HG02610 (cell line): ENCODE data around the gene CEACAM21.
A peak's percentile ranks its signal among the peaks of the same experiment; 100 is the strongest.

ENCODE experiments used
- ATAC-seq: cut with Tn5 transposase; IDR thresholded peaks from one replicate; pipeline ENCODE4 v1.9.1; 2021; ENCODE audit warnings: mild to moderate bottlenecking, moderate library complexity; ENCODE audit not compliant: unreplicated experiment

Gene CEACAM21

DNA sequence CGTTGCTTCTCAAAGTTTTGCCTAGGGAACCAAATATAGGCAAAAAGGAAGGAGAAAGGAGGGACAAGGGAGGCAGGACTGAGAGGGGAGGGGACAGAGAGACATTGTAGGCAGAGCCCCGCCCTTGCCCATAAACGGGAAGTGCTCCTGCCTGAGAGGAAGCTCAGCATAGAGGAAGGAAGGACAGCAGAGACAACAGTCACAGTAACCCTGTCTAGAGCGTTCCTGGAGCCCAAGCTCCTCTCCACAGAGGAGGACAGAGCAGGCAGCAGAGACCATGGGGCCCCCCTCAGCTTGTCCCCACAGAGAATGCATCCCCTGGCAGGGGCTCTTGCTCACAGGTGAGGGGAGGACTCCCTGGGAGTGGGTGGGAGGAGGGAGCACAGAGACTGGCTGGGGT lies at the start of gene CEACAM21:
Gene CEACAM21 (plus strand): TSS at position 169 of the 400 bp plus-strand sequence. CDS start 109 bp downstream, at position 278.
- ATAC-seq = peak; percentile 96

DNA sequence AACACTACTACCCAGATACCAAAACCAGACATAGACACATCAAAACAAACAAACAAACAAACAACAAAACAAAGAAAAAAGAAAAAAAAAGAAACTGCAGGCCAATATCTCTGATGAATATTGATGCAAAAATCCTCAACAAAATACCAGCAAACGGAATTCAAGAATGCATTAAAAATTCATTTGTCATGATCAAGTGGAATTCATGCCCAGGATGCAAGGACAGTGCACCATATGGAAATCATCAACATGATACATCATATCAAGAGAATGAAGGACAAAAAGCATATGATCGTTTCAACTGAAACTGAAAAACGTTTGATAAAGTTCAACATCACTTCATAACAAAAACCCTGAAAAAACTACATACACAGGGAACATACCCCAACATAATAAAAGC lies 48.9 kb upstream of the CEACAM21 start:
- ATAC-seq = no peak

DNA sequence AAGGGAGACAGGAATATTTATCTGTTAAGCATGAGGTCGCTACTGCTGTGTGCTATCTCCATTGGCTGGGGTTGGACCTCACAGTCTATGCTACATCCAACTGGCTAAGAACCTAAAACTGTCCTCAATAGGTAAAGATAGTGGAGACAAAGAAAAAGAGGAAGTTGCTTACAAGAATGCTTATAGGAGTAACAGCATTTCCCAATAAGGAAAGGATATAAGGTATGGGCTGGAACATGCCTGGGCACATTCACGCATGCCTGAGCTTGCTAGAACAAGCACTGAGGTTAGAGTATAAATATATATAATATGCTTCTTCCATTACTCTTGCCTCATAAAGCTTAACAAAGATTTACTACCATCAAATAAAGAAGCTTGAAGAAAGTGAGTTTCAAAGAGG lies 47.9 kb upstream of the CEACAM21 start:
- ATAC-seq = no peak

DNA sequence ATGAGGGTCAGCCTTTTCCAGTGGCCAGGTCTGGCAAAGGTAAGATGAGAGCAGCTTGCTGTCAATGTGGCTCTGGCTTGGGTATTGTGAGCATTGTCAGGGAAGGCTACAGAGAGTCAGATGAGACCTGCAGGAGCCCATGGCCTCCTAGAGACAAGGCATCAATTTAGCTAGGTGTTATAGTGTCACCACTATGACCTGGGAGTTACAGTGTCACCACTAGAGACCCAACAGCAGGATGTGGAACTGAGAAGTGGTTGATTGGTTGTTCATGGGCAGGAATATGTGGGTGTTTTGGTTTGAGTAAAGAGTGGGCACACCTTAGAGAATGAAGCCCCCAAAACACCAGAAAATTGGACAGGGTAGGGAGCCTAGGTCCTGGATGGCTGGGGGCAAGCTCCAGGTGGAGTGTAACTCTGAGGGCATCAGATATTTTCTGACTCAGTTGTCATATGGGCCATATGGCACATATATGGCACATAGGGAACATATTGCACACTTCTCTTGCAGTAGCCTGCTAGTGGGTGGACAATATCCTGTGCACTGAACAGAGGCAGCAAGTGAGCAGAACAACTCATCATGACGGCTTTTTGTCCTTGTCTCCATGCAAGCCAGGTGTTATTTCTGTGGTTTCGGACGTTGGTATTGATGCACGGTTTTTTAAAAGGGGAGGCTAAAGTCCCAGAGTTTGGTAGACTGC lies 46.3 kb upstream of the CEACAM21 start:
- ATAC-seq = no peak

- ATAC-seq = no peak
Measured at GRCh38 chr19:41530184-41530534, 45.8 kb upstream of the CEACAM21 start.

- no peak for ATAC-seq
Measured at GRCh38 chr19:41530761-41531301, 45.1 kb upstream of the CEACAM21 start.

GRCh38 chr19:41531438-41532311 lies 44.3 kb upstream of the CEACAM21 start:
- ATAC-seq = peak; percentile 44

DNA sequence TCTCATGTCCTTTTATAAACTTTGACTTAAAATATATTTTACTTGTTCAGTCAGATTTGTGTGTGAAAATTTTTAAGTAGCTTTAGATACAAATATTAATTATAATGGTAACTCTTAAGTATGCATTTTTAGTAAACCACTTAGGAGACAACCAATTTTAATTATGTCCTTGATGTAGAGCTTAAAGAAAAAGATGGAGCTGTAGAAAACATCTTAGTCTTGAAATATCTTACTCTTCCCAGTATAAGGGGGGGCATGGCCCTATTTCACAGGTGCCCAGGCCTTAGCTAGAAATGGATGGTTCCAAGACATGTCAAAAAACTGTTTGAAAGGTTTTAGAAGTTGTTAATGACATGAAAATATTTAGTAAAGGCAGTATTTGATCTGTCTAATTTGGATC lies 43.4 kb upstream of the CEACAM21 start:
- ATAC-seq = no peak

DNA sequence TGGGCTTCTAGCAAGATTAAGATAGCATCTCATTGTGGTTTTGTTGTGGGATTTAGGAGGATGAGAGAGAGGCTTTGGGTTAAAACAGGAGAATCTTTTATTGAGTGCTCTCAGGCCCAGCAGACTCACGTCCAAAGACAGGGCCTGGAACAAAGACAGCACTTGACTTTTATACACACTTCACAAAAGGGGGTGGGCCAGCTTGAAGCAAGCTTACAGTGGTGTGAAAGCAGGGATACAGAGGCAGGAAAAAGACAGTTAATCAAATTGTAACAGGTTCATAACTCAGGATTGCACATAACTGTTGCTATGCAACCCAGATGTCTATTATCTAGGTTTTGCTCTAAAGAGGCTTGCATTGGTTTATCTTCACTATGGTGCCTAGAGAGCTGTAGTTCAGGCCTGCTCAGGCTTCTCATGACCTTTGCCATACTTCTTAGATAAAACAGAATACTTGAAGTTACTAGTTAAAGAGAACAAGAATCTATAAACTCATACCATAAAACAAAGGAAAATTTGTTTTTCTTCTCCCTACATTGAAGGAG lies 42.2 kb upstream of the CEACAM21 start:
- ATAC-seq = no peak

- ATAC-seq = peak; percentile 64
Measured at GRCh38 chr19:41535029-41535622, 40.8 kb upstream of the CEACAM21 start.

DNA sequence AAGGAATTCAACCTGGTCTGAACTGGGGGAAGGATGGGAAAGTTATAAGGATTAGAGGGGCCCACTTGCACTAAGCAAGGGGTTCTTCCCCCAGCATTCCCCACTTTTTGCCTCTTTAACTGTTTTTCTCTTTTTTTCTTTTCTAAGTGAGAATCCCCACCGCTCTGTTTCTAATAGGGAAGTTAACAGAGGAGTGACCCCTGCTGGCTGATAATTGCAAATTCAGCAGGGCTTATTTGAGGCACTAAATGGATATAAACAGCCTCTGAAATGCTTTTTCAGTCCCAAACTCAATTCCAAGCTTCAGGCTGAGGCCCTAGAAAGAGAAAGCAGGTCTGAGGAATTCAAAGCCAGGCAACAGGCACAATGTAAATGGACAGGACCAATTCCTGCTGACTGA lies 38.2 kb upstream of the CEACAM21 start:
- no peak for ATAC-seq

DNA sequence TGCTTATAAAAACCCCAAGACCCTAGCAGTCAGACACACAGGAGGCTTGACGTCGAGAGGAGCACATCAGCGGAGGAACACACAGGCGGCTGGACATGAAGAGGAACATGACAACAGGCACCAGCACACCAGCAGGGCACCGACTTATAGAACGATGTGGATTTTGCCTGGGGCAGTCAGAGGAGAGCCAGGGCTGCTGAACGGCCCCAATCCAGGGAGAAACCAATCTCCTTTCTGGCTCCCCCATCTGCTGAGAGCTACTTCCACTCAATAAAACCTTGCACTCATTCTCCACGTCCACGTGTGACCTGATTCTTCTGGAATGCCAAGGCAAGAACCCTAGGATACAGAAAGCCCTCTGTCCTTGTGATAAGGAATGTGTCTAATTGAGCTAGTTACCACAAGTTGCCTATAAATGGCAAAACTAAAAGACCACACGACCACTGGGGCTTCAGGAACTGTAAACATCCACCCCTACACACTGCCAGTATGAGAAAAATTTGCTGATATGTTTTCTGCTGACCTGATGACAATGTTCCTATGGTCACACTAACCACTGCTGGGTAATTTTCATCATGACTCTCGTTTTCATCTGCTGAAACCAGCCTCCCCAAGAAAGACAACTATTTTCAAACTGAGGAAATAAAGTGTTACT lies 35.8 kb upstream of the CEACAM21 start:
- no peak for ATAC-seq

DNA sequence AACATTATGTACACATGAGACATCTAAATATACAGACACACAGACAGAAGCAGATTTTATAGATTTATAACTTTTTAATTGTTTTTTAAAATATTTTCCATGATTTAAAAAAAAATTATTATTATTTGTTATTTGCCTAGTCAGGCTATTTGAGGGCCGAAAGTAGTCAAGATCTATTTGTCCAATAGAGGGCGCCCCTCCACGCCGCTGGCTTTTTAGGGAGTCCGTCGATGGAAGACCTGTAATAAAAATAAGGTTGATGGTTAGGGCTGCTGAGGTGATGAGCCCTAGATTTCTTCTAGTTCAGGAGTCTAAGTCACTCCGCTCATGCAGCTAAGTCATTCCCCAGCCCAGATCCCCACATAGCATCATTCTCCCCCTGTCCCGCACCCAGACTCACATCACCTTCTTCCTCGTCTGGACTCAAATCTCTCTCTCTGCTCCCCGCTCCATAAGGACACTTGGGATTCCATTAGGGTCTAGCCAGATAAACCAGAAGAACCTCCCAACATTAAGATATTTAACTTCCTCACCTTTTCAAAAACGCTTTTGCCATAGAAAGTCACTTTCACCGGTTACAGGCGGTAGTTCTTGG lies 33.9 kb upstream of the CEACAM21 start:
- ATAC-seq = no peak

GRCh38 chr19:41542622-41543021 lies 33.3 kb upstream of the CEACAM21 start:
- ATAC-seq = no peak

- ATAC-seq = no peak
Measured at GRCh38 chr19:41543582-41543981, 32.4 kb upstream of the CEACAM21 start.

DNA sequence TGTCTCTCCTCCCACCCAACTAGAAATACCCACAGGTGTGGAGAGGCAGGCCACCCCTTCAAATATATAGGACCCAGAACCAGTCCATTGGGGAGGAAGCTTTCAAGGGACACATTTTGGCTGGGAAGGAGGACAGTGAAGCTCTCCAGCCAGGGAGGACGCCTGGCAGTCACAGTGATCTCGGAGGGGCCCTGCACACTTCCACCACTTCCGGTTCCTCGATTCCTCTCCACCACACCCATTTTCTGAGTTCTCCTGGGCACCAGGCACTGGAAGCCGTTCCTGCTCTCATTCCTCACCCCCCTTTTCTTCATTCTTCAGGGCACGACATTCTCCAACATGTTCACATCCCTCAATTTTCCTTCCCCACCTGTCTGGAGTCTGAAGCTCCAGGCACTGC lies 30.4 kb upstream of the CEACAM21 start:
- no peak for ATAC-seq

GRCh38 chr19:41546386-41546789 lies 29.6 kb upstream of the CEACAM21 start:
- peak; percentile 50 for ATAC-seq

DNA sequence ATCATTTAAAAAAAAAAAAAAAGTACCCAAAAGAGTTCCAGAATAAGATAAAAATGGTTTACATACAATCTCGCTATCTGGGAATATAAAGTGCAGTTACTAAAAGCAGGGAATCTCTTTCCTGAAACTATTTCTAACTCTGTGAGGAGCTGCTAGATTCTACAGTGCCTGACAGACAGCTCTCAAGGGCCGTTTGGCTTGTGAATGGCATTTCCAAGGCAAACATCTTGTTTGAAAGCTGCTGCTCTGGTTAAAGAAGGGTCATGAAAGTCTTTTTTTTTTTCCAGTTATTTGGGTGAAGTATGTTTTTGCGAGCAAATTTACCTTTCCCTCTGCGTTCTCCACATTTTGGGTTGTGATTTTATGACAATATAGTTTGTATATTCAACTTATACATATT lies 29.0 kb upstream of the CEACAM21 start:
- ATAC-seq = no peak

DNA sequence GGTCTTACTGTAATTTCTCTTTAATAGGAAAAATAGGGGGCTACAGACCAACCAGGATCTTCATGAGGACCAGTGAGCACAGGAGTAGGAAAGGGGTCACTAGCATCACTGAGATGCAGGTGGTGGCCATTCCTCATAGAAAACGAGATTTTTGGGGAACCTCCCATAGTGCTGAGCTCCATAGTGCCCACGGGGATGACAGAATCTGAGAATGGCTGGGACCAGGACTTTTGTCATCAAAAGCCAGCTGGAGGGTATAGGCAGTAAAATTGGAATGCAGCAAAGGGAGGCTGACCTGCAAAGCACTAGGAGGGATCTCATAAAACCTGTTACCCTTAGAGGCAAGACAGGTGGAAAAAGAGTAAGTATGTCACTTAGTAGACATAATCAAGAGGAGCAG lies 28.4 kb upstream of the CEACAM21 start:
- no peak for ATAC-seq

- ATAC-seq = no peak
Measured at GRCh38 chr19:41548047-41548446, 27.9 kb upstream of the CEACAM21 start.
